K562 (cell line): ENCODE measurements around the gene EPHB6. TPM values are rescaled to one million over a fixed set of nuclear protein-coding genes. Genes with fewer than 3 reads are reported as not detected.

Experiments used
- ATAC-seq: fragments of 200-7000 bp; cut with Tn5 transposase; 3 replicates; pipeline ENCODE4 v1.9.1; 2020; ENCODE audit warnings: moderate library complexity
- BruUV-seq: library from RNA; stranded (reverse); fragments of 400-500 nt; replicated peaks from 2 replicates; lab custom pipeline; 2021; lab: Mats Ljungman, UMichigan
- CTCF ChIA-PET: fragments of 300-600 bp; formaldehyde crosslinking; extraction: SDS; loops from one replicate; lab custom pipeline; 2021; ENCODE audit warnings: low intra/inter-chr PET ratio; lab: Yijun Ruan, JAX
- POLR2A ChIA-PET: fragments of 300-600, 350-650 bp; sonication (Branson Sonifier 250); formaldehyde crosslinking; extraction: SDS; loops from one replicate; lab custom pipeline; 2021; ENCODE audit warnings: antibody characterized with exemption, inconsistent platforms; lab: Yijun Ruan, JAX
- DNase-seq, 4 experiments: peaks; one replicate each; pipeline versions ENCODE4 v3.0.0 to v3.0.0-alpha.2; 2011 to 2018; ENCODE audit warnings: low spot score in 3 of 4, mixed read lengths in 3 of 4; ENCODE audit errors: extremely low read depth in 1 of 4
- FAIRE-seq: peaks from 2 replicates; lab custom pipeline; 2011; peaks lifted over from hg19 to GRCh38; lab: Jason Lieb, UNC
- H2AFZ ChIP-seq: 2 replicates; pipeline ENCODE4 v1.6.0; 2011; ENCODE audit warnings: low read depth, low read length, control low read depth, inconsistent platforms
- H3K27ac ChIP-seq: fragments of 200-600 bp; 3 replicates; pipeline ENCODE4 v1.8.0; 2011; ENCODE audit warnings: low read depth, mild to moderate bottlenecking, control low read depth, inconsistent platforms, low read length, moderate library complexity, mixed read lengths; ENCODE audit errors: extremely low read depth
- H3K27me3 ChIP-seq, 2 experiments: fragments of 300-600 bp in 1 of 2; 2 replicates in 1 of 2; 3 replicates in 1 of 2; pipeline versions ENCODE4 v1.6.0 to v1.8.0; 2011; ENCODE audit warnings: inconsistent platforms in 2 of 2, low read length in 2 of 2, mild to moderate bottlenecking in 1 of 2, mixed read lengths in 1 of 2, moderate library complexity in 1 of 2; ENCODE audit not compliant: control insufficient read depth in 2 of 2, insufficient read depth in 2 of 2
- H3K36me3 ChIP-seq: fragments of 300-600 bp; 3 replicates; pipeline ENCODE4 v1.8.0; 2011; ENCODE audit warnings: mild to moderate bottlenecking, low read length, inconsistent platforms; ENCODE audit not compliant: control insufficient read depth, insufficient read depth
- H3K4me1 ChIP-seq, 2 experiments: fragments of 200-600 bp in 1 of 2; replicated peaks in 1 of 2; 2 replicates in 1 of 2; 3 replicates in 1 of 2; pipeline versions ENCODE4 v1.5.1 to v1.8.0; 2011; ENCODE audit warnings: inconsistent platforms in 2 of 2, low read length in 2 of 2, mild to moderate bottlenecking in 1 of 2, mixed read lengths in 1 of 2, moderate library complexity in 1 of 2; ENCODE audit not compliant: control insufficient read depth in 2 of 2, insufficient read depth in 2 of 2
- H3K4me2 ChIP-seq: 2 replicates; pipeline ENCODE4 v1.6.1; 2011; ENCODE audit warnings: low read length, control low read depth, inconsistent platforms, mixed read lengths; ENCODE audit not compliant: insufficient read depth
- H3K4me3 ChIP-seq: fragments of 200-600 bp; sonication (generic), shearing (Covaris generic); 2 replicates; pipeline ENCODE4 v1.5.1; 2016; ENCODE audit warnings: control low read depth, inconsistent platforms
- H3K79me2 ChIP-seq: fragments of 200-600 bp; 3 replicates; pipeline ENCODE4 v1.8.0; 2011; ENCODE audit warnings: low read length, inconsistent platforms; ENCODE audit not compliant: control insufficient read depth, insufficient read depth
- H3K9ac ChIP-seq, 2 experiments: 2 replicates each; pipeline versions ENCODE4 v1.6.0 to v1.6.1; 2011; ENCODE audit warnings: low read depth in 2 of 2, low read length in 2 of 2, control low read depth in 1 of 2, inconsistent platforms in 1 of 2, mild to moderate bottlenecking in 1 of 2, mixed read lengths in 1 of 2; ENCODE audit not compliant: insufficient read depth in 1 of 2
- H3K9me1 ChIP-seq: one replicate; pipeline ENCODE4 v1.6.0; 2011; ENCODE audit warnings: inconsistent platforms, mild to moderate bottlenecking, low read length, moderate library complexity; ENCODE audit not compliant: control insufficient read depth, insufficient read depth
- H3K9me3 ChIP-seq: replicated peaks from 2 replicates; pipeline ENCODE4 v1.5.1; 2011; ENCODE audit warnings: low read depth, low read length, inconsistent platforms; ENCODE audit not compliant: control insufficient read depth, insufficient read depth
- H4K20me1 ChIP-seq: replicated peaks from 2 replicates; pipeline ENCODE4 v1.6.1; 2011; ENCODE audit warnings: low read length, inconsistent platforms, mixed read lengths; ENCODE audit not compliant: control insufficient read depth, insufficient read depth
- ARID2 ChIP-seq: fragments of 450-650 bp; IDR thresholded peaks from 2 replicates; pipeline ENCODE4 v1.6.1; 2017; ENCODE audit warnings: antibody characterized with exemption, mild to moderate bottlenecking
- FOXJ2 ChIP-seq: fragments of 200-800 bp; sonication (Bioruptor generic); IDR thresholded peaks from 2 replicates; pipeline ENCODE4 v1.6.1; 2016; ENCODE audit warnings: missing genetic modification characterization, missing compliant biosample characterization
- PHF8 ChIP-seq: fragments of 200-600 bp; sonication (generic); IDR thresholded peaks from 2 replicates; pipeline ENCODE4 v1.6.1; 2012; ENCODE audit warnings: mixed run types, mild to moderate bottlenecking, inconsistent platforms, low read length, moderate library complexity, borderline replicate concordance
- RBFOX2 ChIP-seq: fragments of 200-400 bp; formaldehyde crosslinking; IDR thresholded peaks from 2 replicates; pipeline ENCODE4 v1.6.1; 2017; ENCODE audit warnings: low read depth, mild to moderate bottlenecking, low read length, moderate library complexity
- RBM34 ChIP-seq: fragments of 200-400 bp; formaldehyde crosslinking; IDR thresholded peaks from 2 replicates; pipeline ENCODE4 v1.6.1; 2018; ENCODE audit warnings: low read length, borderline replicate concordance; ENCODE audit not compliant: insufficient read depth
- TBP ChIP-seq: optimal IDR thresholded peaks from 2 replicates; pipeline ENCODE3; 2011; ENCODE audit warnings: low read depth, low read length, improper control_type of control experiment
- TEAD2 ChIP-seq: fragments of 450-650 bp; IDR thresholded peaks from 2 replicates; pipeline ENCODE4 v1.6.1; 2016; ENCODE audit warnings: missing genetic modification characterization, control low read depth, missing compliant biosample characterization
- ZBTB8A ChIP-seq: fragments of 450-650 bp; IDR thresholded peaks from 2 replicates; pipeline ENCODE4 v1.6.1; 2018; ENCODE audit warnings: mild to moderate bottlenecking, moderate library complexity; ENCODE audit not compliant: partially characterized antibody
- ZNF239 ChIP-seq: fragments of 250-450 bp; sonication (Bioruptor Pico); IDR thresholded peaks from 2 replicates; pipeline ENCODE4 v1.4.0; 2020; ENCODE audit warnings: mild to moderate bottlenecking
- ZNF507 ChIP-seq: conservative IDR thresholded peaks from 2 replicates; pipeline ENCODE4 v1.6.1; 2017; ENCODE audit warnings: missing genetic modification characterization, missing compliant biosample characterization
- ZNF584 ChIP-seq: fragments of 200-800 bp; sonication (Bioruptor generic); IDR thresholded peaks from 2 replicates; pipeline ENCODE4 v1.6.1; 2016; ENCODE audit warnings: low read depth, mild to moderate bottlenecking, missing genetic modification characterization, missing compliant biosample characterization
- ZNF780A ChIP-seq: fragments of 250-450 bp; sonication (Bioruptor Pico); IDR thresholded peaks from 2 replicates; pipeline ENCODE4 v1.5.0; 2021; ENCODE audit warnings: mild to moderate bottlenecking
- WGBS: fragments of 100-300 bp; shearing (Covaris generic); methylation state at CpG from one replicate; pipeline ENCODE4 v1.1.6; 2016; ENCODE audit warnings: low coverage, mixed read lengths; ENCODE audit not compliant: insufficient coverage; ENCODE audit errors: missing lambda C conversion rate; 5-methylcytosine and 5-hydroxymethylcytosine counted together
- in situ Hi-C: fragments of 300-500 bp; cut with MboI; formaldehyde crosslinking; loops from 4 replicates; pipeline ENCODE4 v1.15.0; 2018; ENCODE audit warnings: inconsistent platforms, mixed read lengths
- intact Hi-C: fragments of 100-400 bp; cut with micrococcal nuclease; formaldehyde crosslinking; loops from 2 replicates; pipeline ENCODE4 v1.14.2; 2022
- polyA plus RNA-seq, 8 experiments: library from polyadenylated mRNA; depleted of rRNA in 4 of 8; stranded (reverse) in 5 of 8; unstranded in 3 of 8; fragments of >200 nt; fragmentation: Nextera tagmentation in 2 of 8; fragmentation: Illumina TruSeq in 1 of 8; extraction: Ambion mirVana in 2 of 8; extraction: Trizol in 1 of 8; gene quantifications; 2 replicates each; pipeline versions ENCODE4 v1.2.1 to v1.2.3, GENCODE V29; 2011 to 2014; ENCODE audit warnings: inconsistent platforms in 1 of 8, missing spikeins in 1 of 8
- total RNA-seq, 7 experiments: library from RNA; depleted of rRNA in 6 of 7; stranded (reverse); fragments of >200 nt in 6 of 7; fragmentation: Illumina TruSeq in 2 of 7; extraction: Trizol in 2 of 7; gene quantifications; 2 replicates each; pipeline versions ENCODE4 v1.2.1 to v1.2.3, GENCODE V29; 2011 to 2021; ENCODE audit warnings: low replicate concordance in 1 of 7
- TF ChIP-seq, protein P1 (sequence below): fragments of 450-650 bp; IDR thresholded peaks from 2 replicates; pipeline ENCODE4 v1.6.1; 2016; ENCODE audit warnings: borderline replicate concordance
- TF ChIP-seq, protein P2 (sequence below): sonication (generic); formaldehyde crosslinking; IDR thresholded peaks from 2 replicates; pipeline ENCODE4 v1.8.1; 2023; ENCODE audit warnings: missing genetic modification reagents, mild to moderate bottlenecking, borderline replicate concordance

The EPHB6 gene
- total and polyA plus RNA-seq, 9 of the 15 experiments (the other 6 are each of a cell fraction or from before 2014, with no cell fraction given): 1.4 to 123 (median 7.6) TPM

DNA sequence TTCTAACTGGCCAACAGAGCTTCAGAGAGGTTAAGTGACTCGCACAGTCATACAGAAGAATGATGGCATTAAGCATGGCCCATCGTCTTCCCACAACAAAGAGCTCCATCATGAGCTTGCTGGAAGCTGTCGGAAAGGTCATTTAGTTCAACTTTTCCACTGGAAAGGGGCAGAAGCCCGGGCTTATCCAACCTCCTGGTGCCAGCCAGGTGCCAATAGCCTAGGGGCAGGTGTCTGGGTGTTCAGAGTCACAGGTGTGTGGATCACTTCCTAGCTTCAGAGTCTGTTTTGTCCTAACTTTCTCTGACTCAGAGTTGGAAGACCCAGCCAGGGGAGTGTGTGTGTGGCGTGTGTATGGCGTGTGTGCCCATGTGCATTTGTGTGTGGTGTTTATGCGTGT, 32.0 kb downstream of the EPHB6 start:
- in situ Hi-C loops: no loop called here
- ATAC-seq: no peak
- CTCF ChIA-PET: no interaction called here

More for the DNA sequence above, 32.0 kb downstream of the EPHB6 start:
- no peaks in the 10 kb centered on the region for H3K36me3 ChIP-seq
- FAIRE-seq (no peak), DNase-seq (no peak)
- WGBS: 13% methylated on average over 7 of the region's 7 CpGs
- H3K79me2 ChIP-seq: no peaks in the 10 kb centered on the region
- intact Hi-C loops: loop anchor here (10.0 kb wide), 1 partner anchor 328 kb away; no protein-coding TSS in a partner anchor
- H3K4me1 ChIP-seq: peaks cover 0 to 4% of the 10 kb centered on the region in 2 experiments; a peak in 1 of 5 replicates
- peaks cover 34 to 79% of the 10 kb centered on the region in 2 experiments for H3K27me3 ChIP-seq
- TF ChIP-seq, protein P1, sequence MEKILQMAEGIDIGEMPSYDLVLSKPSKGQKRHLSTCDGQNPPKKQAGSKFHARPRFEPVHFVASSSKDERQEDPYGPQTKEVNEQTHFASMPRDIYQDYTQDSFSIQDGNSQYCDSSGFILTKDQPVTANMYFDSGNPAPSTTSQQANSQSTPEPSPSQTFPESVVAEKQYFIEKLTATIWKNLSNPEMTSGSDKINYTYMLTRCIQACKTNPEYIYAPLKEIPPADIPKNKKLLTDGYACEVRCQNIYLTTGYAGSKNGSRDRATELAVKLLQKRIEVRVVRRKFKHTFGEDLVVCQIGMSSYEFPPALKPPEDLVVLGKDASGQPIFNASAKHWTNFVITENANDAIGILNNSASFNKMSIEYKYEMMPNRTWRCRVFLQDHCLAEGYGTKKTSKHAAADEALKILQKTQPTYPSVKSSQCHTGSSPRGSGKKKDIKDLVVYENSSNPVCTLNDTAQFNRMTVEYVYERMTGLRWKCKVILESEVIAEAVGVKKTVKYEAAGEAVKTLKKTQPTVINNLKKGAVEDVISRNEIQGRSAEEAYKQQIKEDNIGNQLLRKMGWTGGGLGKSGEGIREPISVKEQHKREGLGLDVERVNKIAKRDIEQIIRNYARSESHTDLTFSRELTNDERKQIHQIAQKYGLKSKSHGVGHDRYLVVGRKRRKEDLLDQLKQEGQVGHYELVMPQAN: no peak
- TF ChIP-seq ZNF780A: no peak
- TF ChIP-seq FOXJ2 (tag): no peak
- no peak for TF ChIP-seq RBM34
- TF ChIP-seq ZNF507: no peak
- TF ChIP-seq, protein P2, sequence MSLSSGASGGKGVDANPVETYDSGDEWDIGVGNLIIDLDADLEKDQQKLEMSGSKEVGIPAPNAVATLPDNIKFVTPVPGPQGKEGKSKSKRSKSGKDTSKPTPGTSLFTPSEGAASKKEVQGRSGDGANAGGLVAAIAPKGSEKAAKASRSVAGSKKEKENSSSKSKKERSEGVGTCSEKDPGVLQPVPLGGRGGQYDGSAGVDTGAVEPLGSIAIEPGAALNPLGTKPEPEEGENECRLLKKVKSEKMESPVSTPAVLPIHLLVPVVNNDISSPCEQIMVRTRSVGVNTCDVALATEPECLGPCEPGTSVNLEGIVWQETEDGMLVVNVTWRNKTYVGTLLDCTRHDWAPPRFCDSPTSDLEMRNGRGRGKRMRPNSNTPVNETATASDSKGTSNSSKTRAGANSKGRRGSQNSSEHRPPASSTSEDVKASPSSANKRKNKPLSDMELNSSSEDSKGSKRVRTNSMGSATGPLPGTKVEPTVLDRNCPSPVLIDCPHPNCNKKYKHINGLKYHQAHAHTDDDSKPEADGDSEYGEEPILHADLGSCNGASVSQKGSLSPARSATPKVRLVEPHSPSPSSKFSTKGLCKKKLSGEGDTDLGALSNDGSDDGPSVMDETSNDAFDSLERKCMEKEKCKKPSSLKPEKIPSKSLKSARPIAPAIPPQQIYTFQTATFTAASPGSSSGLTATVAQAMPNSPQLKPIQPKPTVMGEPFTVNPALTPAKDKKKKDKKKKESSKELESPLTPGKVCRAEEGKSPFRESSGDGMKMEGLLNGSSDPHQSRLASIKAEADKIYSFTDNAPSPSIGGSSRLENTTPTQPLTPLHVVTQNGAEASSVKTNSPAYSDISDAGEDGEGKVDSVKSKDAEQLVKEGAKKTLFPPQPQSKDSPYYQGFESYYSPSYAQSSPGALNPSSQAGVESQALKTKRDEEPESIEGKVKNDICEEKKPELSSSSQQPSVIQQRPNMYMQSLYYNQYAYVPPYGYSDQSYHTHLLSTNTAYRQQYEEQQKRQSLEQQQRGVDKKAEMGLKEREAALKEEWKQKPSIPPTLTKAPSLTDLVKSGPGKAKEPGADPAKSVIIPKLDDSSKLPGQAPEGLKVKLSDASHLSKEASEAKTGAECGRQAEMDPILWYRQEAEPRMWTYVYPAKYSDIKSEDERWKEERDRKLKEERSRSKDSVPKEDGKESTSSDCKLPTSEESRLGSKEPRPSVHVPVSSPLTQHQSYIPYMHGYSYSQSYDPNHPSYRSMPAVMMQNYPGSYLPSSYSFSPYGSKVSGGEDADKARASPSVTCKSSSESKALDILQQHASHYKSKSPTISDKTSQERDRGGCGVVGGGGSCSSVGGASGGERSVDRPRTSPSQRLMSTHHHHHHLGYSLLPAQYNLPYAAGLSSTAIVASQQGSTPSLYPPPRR (CRISPR knock-in tag): 0 out of 2 replicates have a peak, but pooled peaks have one; percentile 10
- TF ChIP-seq RBFOX2: no peak
- no peak for TF ChIP-seq ZBTB8A
- no peak for TF ChIP-seq ARID2
- TF ChIP-seq ZNF584 (CRISPR knock-in tag): no peak
- no peak for TF ChIP-seq TBP
- TF ChIP-seq TEAD2 (tag): no peak
- TF ChIP-seq PHF8: 0 out of 2 replicates have a peak, but pooled peaks have one; percentile 20
- no peak for TF ChIP-seq ZNF239 (CRISPR knock-in tag)
- no peak overlapping the region for H3K27ac ChIP-seq
- POLR2A ChIA-PET: interaction anchor here (1.3 kb wide), 1 partner anchor 9 kb away, joined by 6 read pairs; no protein-coding TSS in a partner anchor
- H3K9ac ChIP-seq: no peak overlapping the region
- H3K4me3 ChIP-seq: no peak overlapping the region
- H4K20me1 ChIP-seq: no peaks in the 10 kb centered on the region
- H3K9me3 ChIP-seq: no peaks in the 10 kb centered on the region; the same call in 1 of the 2 replicates
- no TSS peak for BruUV-seq
- H3K4me2 ChIP-seq: no peak overlapping the region
- H2AFZ ChIP-seq: no peak overlapping the region
- no peaks in the 10 kb centered on the region for H3K9me1 ChIP-seq
